Cerebellar nuclear complex (tissue), 1 donor: ENCODE measurements around the gene STAC2.
A peak's percentile ranks its signal among the peaks of the same experiment; 100 is the strongest.
"Not testable (repeated sequence)": the region's sequence is repeated elsewhere in the genome, so short reads cannot be mapped to it uniquely, and the experiment has no call there.

Source experiments
- DNase-seq, 2 experiments: peaks; one replicate each; lab custom pipeline; 2025; lab: John Stamatoyannopoulos, UW

The STAC2 gene, protein sequence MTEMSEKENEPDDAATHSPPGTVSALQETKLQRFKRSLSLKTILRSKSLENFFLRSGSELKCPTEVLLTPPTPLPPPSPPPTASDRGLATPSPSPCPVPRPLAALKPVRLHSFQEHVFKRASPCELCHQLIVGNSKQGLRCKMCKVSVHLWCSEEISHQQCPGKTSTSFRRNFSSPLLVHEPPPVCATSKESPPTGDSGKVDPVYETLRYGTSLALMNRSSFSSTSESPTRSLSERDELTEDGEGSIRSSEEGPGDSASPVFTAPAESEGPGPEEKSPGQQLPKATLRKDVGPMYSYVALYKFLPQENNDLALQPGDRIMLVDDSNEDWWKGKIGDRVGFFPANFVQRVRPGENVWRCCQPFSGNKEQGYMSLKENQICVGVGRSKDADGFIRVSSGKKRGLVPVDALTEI

DNA sequence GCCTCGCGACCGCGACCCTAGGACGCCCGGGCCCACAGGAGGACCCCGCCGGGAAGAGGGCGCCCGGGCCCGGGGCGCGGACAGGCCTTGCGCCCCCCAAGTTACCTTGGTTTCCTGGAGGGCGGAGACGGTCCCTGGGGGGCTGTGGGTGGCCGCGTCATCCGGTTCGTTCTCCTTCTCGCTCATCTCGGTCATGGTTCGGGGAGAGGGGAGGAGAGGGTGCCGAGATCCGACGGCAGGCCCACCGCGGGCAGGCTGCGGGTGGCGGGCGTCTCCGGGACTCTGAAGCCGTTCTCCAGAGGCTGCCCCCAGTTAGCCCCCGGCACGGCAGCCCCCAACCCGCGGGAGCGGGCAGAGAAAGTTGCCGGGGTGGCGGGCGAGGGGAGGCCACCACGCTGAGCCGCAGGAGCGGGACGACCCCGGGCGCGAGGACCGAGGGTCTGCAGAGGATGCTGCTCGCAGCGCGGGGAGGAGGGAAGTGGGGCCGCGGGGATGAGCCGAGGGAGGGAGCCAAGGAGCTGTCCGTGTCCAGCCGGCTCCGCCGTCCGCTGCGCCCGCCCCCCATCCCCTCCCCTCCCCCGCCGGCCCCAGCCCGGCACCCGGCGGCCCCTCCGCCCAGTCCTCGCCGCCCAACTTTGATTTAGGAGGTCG lies at the start of gene STAC2:
Gene STAC2, minus strand, starts transcription at position 638 of the 651 bp plus-strand sequence. Its CDS starts 443 bp downstream, at position 195.
- DNase-seq, result no peak

DNA sequence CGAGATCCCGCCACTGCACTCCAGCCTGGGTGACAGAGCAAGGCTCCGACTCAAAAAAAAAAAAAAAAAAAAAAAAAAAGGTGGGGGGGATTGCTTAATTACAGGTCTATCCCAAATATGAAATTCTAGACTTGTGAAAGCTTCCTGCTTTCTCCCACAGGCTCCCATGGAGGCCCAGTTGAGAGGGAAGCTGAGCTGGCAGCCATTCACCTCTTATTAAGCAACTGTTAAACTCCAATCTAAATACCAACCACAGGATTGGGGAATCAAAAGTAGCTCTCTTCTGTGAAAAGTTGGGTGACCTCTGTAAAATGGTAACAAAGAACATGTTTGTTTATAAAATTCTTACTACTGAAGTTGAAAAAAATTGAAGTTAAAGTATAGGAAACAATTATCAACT lies 45.8 kb upstream of the STAC2 start:
- DNase-seq, result no peak

DNA sequence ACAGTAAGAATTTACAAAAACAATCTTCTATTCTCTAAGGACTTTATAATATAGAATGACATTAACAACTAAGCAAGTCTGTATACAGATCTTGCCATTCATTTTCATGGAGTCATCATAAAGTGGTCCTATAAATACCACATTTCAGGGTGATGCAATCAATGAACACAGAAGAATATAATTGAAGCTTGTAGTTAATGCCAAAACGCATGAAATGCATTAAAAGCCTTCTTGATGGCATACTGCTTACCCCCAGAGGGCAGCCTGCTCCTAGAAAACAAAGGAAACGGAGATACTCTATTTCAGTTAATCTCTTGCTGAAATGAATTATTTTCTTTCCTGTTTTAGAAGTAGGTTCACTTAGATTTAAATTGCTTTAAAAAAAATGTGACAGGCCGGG lies 45.2 kb upstream of the STAC2 start:
- no peak for DNase-seq

DNA sequence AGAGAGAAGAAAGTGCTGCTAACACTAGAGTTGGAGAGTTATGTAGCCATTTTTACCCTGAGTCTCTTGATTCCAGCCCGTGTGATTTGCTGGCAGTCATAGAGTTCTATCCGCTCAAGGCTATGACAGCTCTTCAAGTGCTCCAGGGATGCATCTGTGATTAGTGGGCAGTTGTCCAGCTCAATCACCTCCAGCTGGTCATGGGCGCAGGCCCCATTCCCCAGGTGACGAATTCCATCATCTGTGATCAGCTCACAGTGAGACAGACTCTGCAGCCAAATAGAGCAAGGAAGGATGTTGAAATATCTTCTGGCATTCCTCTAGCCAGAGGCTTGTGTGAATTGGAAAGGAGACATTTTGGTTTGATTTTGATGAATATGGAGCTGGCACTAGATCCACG lies 38.4 kb upstream of the STAC2 start:
- peak in 1 of 2 experiments; percentile 12 for DNase-seq

DNA sequence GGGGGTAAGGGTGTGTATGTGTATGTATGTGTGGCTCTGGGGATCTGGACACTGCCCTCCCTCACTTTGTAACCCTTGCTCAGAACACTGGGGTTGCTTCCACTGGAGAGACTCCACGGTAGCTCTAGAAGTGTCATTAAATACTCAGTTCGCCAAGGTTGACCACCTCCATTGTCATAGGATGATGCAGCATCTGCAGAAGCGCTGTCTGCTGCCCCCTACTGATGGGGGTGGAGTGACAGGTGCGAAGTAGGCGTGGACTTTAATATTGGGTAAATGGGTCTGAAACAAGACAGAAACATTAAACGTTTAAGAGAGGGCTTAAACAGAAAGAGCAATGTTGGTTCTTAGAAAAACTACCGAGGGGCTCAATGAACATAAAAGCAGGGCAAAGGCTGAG lies 35.5 kb upstream of the STAC2 start:
- no peak for DNase-seq

DNA sequence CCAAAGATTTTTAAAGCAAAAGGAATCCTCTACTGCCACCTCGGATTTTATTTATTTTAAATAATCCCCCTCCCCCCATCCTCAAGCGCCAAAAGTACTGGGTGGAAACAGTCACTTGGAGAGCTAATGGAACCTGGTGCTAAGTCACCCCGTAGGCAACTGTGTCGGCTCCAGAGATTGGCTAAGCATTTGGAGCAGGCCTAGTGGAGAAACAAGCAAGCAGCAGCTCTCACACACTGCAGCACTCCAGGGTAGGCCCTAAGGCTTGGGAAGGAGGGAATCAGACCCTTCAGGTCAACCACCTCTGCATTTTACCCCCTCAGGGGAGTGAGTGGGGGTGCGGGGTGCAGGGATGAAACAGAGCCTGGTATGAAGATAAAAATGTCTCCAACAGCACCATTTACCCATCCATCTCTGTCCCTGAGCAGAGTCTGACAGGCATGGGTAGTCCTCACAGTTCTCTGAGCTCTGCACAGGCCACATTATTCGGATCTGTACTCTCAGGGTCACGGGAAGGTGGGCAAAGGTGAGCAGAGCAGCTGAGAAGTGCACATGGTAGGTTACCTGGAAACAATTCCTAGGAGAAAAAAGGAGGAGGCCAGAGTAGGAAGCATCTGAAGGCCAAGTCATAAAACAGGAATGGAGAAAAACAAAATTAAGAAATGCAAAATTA lies 27.2 kb upstream of the STAC2 start:
- DNase-seq, result no peak

DNA sequence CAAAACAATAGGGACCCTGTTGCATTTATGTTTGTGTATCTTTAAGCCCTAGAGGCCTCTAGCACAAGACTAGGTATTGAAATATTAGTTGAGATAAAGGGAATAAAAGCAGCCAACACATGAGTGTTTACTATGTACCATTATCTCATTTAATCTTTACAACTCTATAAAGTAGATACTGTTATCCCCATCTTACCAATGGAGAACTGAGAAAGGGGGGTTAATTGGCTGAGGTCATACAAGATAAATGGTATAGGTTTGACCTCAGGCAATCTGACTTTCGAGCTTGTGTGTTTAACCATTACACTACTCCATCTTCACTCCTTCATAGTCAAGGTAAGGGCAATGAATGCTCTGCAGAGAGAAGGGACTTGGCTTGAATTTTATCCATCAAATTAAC lies 26.3 kb upstream of the STAC2 start:
- DNase-seq, result no peak

DNA sequence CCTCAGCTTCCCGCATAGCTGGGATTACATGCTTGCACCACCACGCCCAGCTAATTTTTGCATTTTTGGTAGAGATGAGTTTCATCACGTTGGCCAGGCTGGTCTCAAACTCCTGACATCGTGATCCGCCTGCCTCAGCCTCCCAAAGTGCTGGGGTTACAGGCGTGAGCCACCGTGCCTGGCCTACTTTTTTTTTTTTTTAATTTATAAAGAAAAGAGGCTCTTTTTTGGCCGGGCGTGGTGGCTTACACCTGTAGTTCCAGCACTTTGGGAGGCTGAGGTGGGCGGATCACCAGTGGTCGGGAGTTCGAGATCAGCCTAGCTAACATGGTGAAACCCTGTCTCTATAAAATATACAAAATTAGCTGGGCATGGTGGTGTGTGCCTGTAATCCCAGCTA lies 24.3 kb upstream of the STAC2 start:
- not testable (repeated sequence) for DNase-seq

DNA sequence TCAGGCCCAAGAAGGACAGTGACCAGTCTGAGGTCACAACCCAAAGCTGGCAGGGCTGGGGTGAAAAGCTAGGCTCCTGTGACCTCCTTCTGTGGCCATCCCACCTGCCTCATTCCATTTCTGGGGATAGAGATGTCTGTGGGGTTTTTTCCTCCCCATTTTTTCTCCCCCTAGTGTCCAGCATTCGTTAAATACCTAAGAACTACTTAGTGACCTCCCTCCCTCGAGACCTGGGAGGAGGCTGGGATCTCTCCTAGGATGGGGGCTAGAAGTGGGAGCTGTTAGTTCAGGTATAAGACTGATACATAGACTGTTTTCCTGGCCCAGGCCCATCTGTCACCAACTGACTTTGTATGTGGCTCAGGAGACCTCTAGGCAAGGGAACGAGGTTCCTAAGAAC lies 20.5 kb upstream of the STAC2 start:
- DNase-seq, result no peak

DNA sequence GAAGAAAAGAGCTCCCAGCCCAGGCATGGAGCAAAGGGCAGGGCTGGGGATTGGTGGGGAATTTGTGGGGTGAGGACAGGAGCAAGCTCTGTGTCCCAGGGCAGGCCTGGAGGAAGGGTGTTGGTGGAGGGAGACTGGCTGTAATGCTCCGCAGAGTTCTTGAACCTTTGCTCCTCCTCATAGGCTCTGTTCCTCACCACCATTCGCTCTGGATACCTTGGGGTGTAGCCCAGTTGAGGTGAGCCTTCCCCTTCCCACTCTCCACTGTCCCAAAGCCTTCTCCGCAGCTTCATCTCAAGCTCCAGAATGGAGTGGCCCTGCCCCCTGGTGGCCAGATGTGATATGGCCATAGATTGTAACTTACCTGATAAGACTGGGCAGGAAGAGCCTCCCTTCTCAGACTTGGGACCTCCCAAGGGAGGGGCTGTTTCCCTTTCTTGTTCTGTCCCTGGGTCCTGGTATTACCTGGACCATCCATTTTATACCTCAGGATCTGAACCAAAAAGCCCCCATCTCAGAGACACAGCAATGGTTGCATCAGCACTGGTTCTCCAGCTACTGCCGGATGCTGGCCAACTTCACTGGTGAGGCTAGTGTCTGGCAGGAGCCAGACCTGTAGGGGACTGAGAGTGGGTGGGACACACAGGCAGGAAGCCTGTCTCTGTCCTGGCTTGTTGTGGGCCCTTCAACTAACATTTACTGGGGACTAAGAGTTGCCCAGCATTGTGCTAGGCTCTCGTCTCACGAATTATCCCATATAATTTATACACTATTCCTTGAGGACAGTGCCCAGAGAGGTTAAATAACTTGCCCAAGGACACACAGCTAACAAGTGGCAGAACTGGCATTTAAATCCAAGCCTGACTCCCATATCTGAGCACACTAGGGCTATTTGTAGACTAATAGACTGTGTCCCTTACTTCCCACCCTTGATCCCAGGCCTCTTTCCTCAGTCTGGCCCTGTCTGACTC lies 19.1 kb upstream of the STAC2 start:
- DNase-seq, result peak in 1 of 2 experiments; percentile 69

DNA sequence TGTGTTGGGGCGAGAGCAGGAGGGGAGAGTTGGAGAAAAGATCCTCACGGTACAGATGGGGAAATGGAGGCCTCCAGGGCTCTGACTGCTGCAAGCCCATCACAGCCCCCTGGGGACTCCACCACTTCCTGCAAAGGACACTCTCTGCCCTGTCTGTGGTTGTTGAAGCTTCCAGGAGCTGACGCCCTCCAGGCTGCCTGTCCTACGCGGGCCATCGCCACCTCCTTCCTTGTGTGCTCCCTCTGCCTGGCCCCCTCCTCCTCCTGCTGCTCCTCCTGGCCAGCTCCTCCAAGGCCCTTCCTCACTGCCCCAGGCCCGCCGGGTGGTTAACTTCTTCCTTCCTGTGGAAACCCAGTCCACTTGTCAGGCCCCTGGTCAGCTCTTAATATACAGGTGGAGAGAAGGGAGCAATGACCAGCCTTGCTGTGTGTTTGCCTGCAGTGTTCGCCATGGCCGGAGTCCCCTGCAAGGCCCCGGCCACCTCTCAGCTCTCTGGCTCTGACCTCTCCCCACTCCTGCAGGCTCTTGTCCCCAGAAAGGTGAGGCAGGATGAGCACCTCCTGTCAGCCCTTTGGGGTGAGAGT lies 18.4 kb upstream of the STAC2 start:
- DNase-seq, result no peak

DNA sequence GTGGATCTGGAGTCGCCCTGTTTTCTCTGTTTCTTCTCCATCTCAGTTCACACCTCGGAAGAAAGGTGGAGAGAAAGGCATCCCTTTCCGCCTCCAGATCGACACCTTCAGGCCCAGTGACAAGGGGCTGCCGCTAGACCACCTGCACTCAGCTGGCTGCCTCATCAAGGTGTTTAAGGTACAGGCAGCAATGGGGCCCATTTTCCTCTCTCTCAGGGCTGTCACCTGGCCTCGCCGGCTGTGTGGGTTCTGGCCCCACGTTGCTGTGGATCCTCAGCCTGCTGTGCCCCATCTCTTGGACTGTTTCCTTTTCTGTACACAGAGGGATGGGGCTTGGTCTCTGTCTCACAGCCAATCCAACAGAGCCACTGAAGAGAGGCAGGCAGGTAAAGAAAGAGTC lies 17.4 kb upstream of the STAC2 start:
- DNase-seq, result no peak

DNA sequence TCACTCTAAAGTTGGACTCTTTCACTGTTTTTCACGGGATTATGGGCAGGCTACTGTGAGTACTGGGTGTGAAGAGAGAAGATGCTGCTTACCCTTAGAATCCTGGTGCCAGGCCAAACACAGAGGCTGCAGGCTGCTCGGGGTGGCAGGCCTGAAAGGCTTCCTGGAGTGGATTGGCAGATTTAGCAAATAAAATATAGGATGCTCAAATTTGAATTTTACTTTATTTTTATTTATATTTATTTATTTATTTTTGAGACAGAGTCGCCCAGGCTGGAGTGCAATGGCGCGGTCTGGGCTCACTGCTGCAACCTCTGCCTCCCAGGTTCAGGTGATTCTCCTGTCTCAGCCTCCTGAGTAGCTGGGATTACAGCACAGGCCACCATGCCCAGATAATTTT lies 14.9 kb upstream of the STAC2 start:
- no peak for DNase-seq

DNA sequence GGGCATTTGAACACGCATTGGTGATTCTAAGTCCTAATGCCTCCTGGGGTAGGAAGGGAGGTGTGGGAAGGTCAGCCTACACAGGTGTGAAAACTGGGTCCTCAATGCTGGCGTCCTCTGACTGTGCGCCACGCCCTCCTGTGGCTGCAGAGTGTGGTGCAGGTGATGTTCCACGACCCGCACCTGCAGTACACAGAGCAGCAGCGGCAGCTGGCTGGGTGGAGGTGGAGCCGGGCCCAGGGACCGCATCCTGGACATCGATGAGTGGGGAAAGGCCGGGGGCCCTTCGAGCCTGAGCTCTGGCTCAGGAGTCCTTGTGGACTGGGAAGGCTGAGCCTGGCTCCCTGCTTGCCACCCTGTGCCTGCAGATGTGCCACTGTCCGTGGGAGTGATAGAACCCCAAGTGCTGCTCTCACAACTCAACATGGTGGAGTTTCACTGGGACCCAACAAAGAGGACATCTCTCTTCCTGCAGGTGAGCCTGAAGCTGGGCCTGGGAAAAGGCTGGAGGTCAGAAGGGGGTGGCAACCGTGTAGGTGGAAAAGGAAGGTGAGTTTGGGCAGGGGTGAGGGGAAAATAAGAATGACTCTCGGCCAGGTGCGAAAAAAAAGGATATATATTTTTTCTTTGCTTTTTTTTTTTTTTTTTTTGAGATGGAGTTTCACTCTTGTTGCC lies 14.0 kb upstream of the STAC2 start:
- DNase-seq, result no peak

DNA sequence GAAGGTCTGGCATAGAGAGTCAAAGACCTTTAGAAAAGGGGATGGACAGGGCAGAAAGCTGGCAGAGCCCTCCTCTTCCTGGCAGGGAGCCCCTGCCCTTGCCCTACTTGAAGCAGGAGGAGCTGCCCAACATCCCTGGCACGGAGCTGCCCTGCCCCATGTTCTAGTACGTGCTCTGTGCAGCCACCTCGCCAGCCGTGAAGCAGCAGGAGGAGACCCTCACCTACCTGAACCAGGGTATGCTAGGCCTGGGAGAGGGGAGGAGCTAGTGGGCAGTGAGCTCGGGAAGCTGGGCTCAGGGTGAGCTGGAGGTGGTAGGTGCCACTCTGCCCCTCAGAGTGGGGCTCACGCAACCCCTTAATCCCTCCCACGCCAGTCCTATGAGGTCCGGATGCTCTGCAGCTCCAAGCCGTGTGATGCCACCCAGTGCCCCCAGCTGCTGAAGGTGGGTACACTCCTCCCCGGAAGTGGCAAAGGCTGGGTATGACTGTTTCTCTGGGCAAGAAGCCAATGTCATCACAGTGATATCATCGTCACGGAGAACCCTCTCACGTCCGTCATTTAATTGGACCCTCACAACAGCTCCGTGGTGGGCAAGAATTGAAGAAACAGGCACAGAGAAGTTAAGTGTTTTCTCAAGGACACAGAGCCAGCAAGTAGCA lies 12.7 kb upstream of the STAC2 start:
- no peak for DNase-seq

DNA sequence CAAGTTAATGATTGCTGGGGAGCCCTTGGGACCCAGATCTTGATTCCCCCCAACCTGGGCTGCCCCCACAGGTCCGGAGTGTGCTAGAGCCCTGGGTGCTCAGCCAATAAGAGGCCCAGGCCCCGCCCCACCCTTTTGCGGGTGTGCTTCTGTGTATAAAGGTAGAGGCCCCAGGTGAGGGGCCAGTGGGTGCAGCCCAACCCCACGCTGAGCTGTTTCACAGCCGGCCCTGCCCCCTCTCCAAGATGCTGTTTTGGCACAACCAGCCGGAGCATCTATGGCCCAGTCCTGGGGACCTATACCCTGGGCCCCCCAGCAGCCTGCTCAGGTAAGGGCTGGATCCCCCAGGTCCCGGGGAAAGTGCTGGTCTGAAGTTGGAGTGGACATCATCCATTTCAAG lies 11.8 kb upstream of the STAC2 start:
- DNase-seq, result no peak

DNA sequence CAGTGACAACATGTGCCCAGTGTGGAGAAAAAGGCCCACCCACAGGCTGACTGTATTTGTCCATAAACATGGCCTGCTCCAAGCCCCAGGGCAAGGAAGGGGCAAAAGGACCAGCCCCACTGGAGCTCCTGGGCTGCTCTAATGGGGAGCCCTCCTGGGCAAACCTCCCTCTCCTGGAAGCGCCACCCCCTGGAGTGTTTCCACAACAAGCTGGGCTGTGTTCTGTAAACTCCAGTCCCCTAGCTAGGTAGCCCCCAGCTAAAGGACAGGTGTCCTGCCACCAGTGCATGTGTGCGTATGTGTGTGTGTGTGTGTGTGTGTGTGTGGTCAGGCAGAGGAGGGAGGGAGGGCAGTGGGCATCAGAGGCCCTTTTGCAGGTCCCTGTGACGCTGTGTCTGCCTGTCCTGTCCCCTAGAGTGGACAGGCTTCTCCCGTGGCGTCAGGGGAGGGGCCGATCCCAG lies 11.3 kb upstream of the STAC2 start:
- DNase-seq, result no peak

DNA sequence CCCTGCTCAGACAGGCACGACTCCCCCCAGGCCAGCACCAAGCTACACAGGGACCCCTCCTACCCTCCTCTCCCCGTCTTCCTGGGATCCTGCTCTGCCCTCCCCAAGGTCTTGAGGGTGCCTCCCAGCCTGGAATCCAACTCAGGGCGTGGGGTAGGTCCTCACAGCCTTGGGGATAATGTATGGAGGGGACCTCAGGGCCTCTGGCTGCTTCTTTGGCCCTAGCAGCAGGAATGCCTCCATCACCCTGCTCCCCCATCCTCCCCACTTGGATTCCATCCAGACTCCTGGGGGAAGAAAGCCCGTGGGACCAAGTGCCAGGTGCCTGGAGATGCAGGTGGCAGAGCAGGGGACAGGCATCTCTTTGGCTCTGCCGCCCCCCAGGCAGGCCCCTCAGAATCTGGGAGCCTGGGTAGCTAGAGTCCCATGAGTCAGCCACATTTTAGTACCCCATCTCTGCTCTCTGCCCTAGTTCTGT lies 10.7 kb upstream of the STAC2 start:
- DNase-seq, result no peak

DNA sequence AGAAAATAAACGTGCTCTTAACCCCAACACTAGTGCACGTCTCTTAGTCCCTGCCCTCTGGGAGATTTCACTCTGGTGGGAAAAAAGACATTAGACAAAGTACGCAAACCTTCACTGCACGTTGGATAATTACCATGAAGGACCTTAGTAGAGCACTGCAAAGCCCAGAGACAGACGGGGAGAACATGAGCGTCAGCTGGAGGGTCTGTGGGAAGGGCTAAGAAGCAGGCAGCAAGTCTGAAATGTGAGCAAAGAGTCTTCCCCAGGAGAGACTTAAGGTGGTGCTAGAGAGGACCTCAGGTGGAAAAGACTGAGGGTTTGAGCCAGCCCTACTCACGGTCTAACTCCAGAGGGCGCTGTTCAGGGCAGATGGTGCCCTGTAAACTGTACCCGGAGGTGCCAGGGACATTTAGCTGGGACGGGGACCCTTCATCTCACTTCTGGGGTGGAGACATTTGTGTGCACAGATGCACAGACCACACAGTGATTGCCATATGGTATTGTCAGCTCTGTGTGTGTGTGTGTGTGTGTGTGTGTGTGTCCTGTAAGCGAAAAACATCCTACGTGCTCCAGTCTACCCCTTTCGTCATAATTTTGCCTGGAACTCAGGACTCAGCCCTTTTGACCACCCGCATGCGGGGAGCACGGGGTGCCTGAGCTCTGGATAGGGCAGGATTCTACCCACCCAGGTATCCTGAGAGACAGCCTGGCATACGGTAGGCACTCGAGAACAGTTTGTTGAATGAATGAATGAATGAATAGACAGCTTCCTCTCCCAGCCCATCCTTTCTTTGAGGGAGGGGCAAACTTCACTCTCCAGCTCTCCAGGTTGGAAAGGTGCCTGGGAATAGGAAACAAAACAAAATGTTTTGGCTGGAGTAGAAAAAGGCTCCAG lies 10.1 kb upstream of the STAC2 start:
- DNase-seq, result no peak
